Endothelial cell of umbilical vein (primary cell): Measurements from ENCODE around the gene CUTA. TPM values are rescaled to one million over a fixed set of nuclear protein-coding genes. Genes with fewer than 3 reads are reported as not detected.

Experiments used
- BruUV-seq: library from RNA; stranded (reverse); fragments of 400-500 nt; replicated peaks from 2 replicates; lab custom pipeline; 2021; lab: Mats Ljungman, UMichigan
- CTCF ChIA-PET: fragments of 300-600, 350-600 bp; sonication (Branson Sonifier 250); formaldehyde crosslinking; loops from one replicate; lab custom pipeline; 2021; ENCODE audit warnings: antibody characterized with exemption, inconsistent platforms; lab: Charles Lee
- POLR2A ChIA-PET: fragments of 300-600, 350-600 bp; sonication (Branson Sonifier 250); formaldehyde crosslinking; loops from one replicate; lab custom pipeline; 2021; ENCODE audit warnings: antibody characterized with exemption, inconsistent platforms; lab: Charles Lee
- DNase-seq: peaks from one replicate; pipeline ENCODE4 v3.0.0-alpha.2; 2011; ENCODE audit warnings: low read depth, low spot score
- FAIRE-seq: peaks from 2 replicates; lab custom pipeline; 2011; peaks lifted over from hg19 to GRCh38; lab: Jason Lieb, UNC
- H2AFZ ChIP-seq: 2 replicates; pipeline ENCODE4 v1.6.0; 2012; ENCODE audit warnings: low read depth, low read length, control low read depth, inconsistent platforms
- H3K27ac ChIP-seq: 2 replicates; pipeline ENCODE4 v1.5.1; 2011; ENCODE audit warnings: low read depth, mild to moderate bottlenecking, control low read depth, low read length, moderate library complexity; ENCODE audit not compliant: insufficient read depth
- H3K27me3 ChIP-seq, 2 experiments: 2 replicates each; pipeline versions ENCODE4 v1.6.0 to v1.6.1; 2011; ENCODE audit warnings: low read length in 2 of 2, mixed read lengths in 1 of 2; ENCODE audit not compliant: control insufficient read depth in 2 of 2, insufficient read depth in 2 of 2
- H3K36me3 ChIP-seq, 2 experiments: 2 replicates in 1 of 2; 3 replicates in 1 of 2; pipeline ENCODE4 v1.5.1; 2011; ENCODE audit warnings: low read length in 2 of 2, mild to moderate bottlenecking in 1 of 2, moderate library complexity in 1 of 2; ENCODE audit not compliant: control insufficient read depth in 2 of 2, insufficient read depth in 2 of 2; ENCODE audit errors: extremely low read depth in 1 of 2
- H3K4me1 ChIP-seq: 3 replicates; pipeline ENCODE4 v1.5.1; 2011; ENCODE audit warnings: mild to moderate bottlenecking, low read length; ENCODE audit not compliant: control insufficient read depth, insufficient read depth; ENCODE audit errors: extremely low read depth
- H3K4me2 ChIP-seq: 2 replicates; pipeline ENCODE4 v1.6.1; 2011; ENCODE audit warnings: low read length, control low read depth, mixed read lengths; ENCODE audit not compliant: insufficient read depth
- H3K4me3 ChIP-seq, 3 experiments: fragments of 200-600 bp in 1 of 3; sonication (generic), shearing (Covaris generic) in 1 of 3; replicated peaks in 1 of 3; 2 replicates each; pipeline ENCODE4 v1.5.1; 2011 to 2016; ENCODE audit warnings: control low read depth in 3 of 3, low read length in 3 of 3, mild to moderate bottlenecking in 2 of 3, inconsistent platforms in 1 of 3, low read depth in 1 of 3, moderate library complexity in 1 of 3; ENCODE audit not compliant: insufficient read depth in 1 of 3
- H3K79me2 ChIP-seq: 2 replicates; pipeline ENCODE4 v1.6.0; 2012; ENCODE audit warnings: low read length, inconsistent platforms; ENCODE audit not compliant: control insufficient read depth, insufficient read depth
- H3K9ac ChIP-seq: replicated peaks from 2 replicates; pipeline ENCODE3; 2011; ENCODE audit warnings: low read length, control low read depth; ENCODE audit not compliant: insufficient read depth; ENCODE audit errors: extremely low read depth
- H3K9me1 ChIP-seq: replicated peaks from 3 replicates; pipeline ENCODE4 v1.6.0; 2011; ENCODE audit warnings: mild to moderate bottlenecking, low read length; ENCODE audit not compliant: control insufficient read depth, insufficient read depth; ENCODE audit errors: extremely low read depth
- H3K9me3 ChIP-seq: replicated peaks from 2 replicates; pipeline ENCODE4 v1.5.1; 2012; ENCODE audit warnings: low read length, inconsistent platforms; ENCODE audit not compliant: control insufficient read depth, insufficient read depth
- H4K20me1 ChIP-seq: replicated peaks from 2 replicates; pipeline ENCODE3; 2011; ENCODE audit warnings: mild to moderate bottlenecking, low read length; ENCODE audit not compliant: control insufficient read depth, insufficient read depth; ENCODE audit errors: extremely low read depth
- EZH2 ChIP-seq: IDR thresholded peaks from 2 replicates; pipeline ENCODE4 v1.6.1; 2012; ENCODE audit warnings: borderline replicate concordance, low read depth, mild to moderate bottlenecking, moderate library complexity, low read length, inconsistent platforms; ENCODE audit not compliant: severe bottlenecking
- FOS ChIP-seq: IDR thresholded peaks from 2 replicates; pipeline ENCODE4 v1.6.1; 2011; ENCODE audit warnings: mild to moderate bottlenecking, low read length, moderate library complexity, borderline replicate concordance; ENCODE audit not compliant: insufficient read depth
- GATA2 ChIP-seq: IDR thresholded peaks from 2 replicates; pipeline ENCODE4 v1.7.0; 2011; ENCODE audit warnings: low read depth, mild to moderate bottlenecking, moderate library complexity, mixed read lengths, low read length; ENCODE audit not compliant: insufficient read length, insufficient read depth
- JUN ChIP-seq: IDR thresholded peaks from 2 replicates; pipeline ENCODE4 v1.6.1; 2011; ENCODE audit warnings: borderline replicate concordance, low read depth; ENCODE audit not compliant: insufficient read length, insufficient read depth
- MAX ChIP-seq: IDR thresholded peaks from 2 replicates; pipeline ENCODE4 v1.6.1; 2011; ENCODE audit not compliant: insufficient read depth, insufficient read length
- MYC ChIP-seq: IDR thresholded peaks from one replicate; pipeline ENCODE4 v1.6.1; 2011; ENCODE audit warnings: mild to moderate bottlenecking, low read depth, low read length
- POLR2A ChIP-seq: IDR thresholded peaks from 2 replicates; pipeline ENCODE4 v1.6.1; 2012; ENCODE audit warnings: low read depth, mild to moderate bottlenecking, control low read depth, low read length
- POLR2AphosphoS5 ChIP-seq: IDR thresholded peaks from 2 replicates; pipeline ENCODE4 v1.6.1; 2012; ENCODE audit warnings: low read depth, mild to moderate bottlenecking, control low read depth, low read length, moderate library complexity; ENCODE audit not compliant: insufficient read depth
- dilution Hi-C: fragments of 300-500 bp; cut with MboI; formaldehyde crosslinking; loops from one replicate; pipeline ENCODE4 v1.15.0; 2019; ENCODE audit warnings: low sequenced_read_pairs; ENCODE audit not compliant: extremely low pct_ligation_motif_present
- intact Hi-C: fragments of 100-400 bp; cut with micrococcal nuclease; formaldehyde crosslinking; loops from one replicate; pipeline ENCODE4 v1.10.0; 2022
- polyA plus RNA-seq, 4 experiments: library from polyadenylated mRNA; depleted of rRNA in 3 of 4; stranded (reverse) in 3 of 4; unstranded in 1 of 4; fragments of >200 nt; gene quantifications; 2 replicates each; pipeline versions ENCODE4 v1.2.1 to v1.2.3, GENCODE V29; 2011 to 2012; ENCODE audit warnings: missing spikeins in 1 of 4
- total RNA-seq: library from RNA; stranded (reverse); gene quantifications from 2 replicates; pipeline ENCODE4 v1.2.3, GENCODE V29; 2021
- TF ChIP-seq, protein P1 (sequence below), 2 donors: IDR thresholded peaks; 1 replicate in 1 of 2; 2 replicates in 1 of 2; pipeline ENCODE4 v1.5.1; 2011; ENCODE audit warnings: low read length in 2 of 2, mild to moderate bottlenecking in 2 of 2, moderate library complexity in 2 of 2, control low read depth in 1 of 2, inconsistent platforms in 1 of 2, low read depth in 1 of 2; ENCODE audit not compliant: insufficient read depth in 1 of 2; ENCODE audit errors: extremely low read depth in 1 of 2

The CUTA gene
- total and polyA plus RNA-seq, 2 donors (not counting 3 experiments of a cell fraction or from before 2014, with no cell fraction given): 133 to 202 TPM

DNA sequence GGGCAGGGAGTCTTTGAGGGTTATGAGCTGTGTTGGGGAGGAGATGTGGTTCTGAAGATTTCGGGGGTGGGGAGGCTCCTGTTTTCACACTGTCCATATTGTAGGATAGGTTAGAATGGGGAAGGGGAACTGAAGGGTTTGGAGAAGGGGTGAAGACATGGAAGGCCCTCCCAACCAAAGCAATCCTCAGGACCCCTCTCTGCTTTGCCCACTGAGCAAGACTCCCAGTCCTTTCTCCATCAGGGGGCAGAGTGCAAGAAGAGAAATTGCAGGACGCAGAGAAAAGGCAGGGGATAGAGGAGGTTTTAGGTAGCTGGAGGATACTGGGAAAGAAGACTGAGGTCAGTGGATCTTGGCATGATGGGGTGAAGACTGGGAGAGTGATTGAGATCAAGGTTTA is 5.9 kb upstream of the CUTA start:
- FAIRE-seq: no peak

More for the DNA sequence above, 5.9 kb upstream of the CUTA start:
- Histone ChIP-seq H3K27ac (no peak overlapping the region), H3K9me3 (no peaks in the 10 kb centered on the region), H3K36me3 (no peaks in the 10 kb centered on the region), H3K27me3 (peaks cover 16% of the 10 kb centered on the region in 2 experiments), H3K4me1 (peaks cover 17% of the 10 kb centered on the region), H3K9me1 (no peaks in the 10 kb centered on the region), H2AFZ (no peak overlapping the region), H3K4me3 (no peak overlapping the region), H4K20me1 (no peaks in the 10 kb centered on the region), H3K79me2 (no peaks in the 10 kb centered on the region), H3K4me2 (no peak overlapping the region), H3K9ac (no peak overlapping the region)
- ChIA-PET POLR2A (no interaction called here), CTCF (no interaction called here)
- TF ChIP-seq JUN (no peak), POLR2AphosphoS5 (no peak), FOS (no peak), EZH2 (no peak), MYC (no peak), POLR2A (no peak), GATA2 (no peak), MAX (no peak)
- TF ChIP-seq, protein P1, sequence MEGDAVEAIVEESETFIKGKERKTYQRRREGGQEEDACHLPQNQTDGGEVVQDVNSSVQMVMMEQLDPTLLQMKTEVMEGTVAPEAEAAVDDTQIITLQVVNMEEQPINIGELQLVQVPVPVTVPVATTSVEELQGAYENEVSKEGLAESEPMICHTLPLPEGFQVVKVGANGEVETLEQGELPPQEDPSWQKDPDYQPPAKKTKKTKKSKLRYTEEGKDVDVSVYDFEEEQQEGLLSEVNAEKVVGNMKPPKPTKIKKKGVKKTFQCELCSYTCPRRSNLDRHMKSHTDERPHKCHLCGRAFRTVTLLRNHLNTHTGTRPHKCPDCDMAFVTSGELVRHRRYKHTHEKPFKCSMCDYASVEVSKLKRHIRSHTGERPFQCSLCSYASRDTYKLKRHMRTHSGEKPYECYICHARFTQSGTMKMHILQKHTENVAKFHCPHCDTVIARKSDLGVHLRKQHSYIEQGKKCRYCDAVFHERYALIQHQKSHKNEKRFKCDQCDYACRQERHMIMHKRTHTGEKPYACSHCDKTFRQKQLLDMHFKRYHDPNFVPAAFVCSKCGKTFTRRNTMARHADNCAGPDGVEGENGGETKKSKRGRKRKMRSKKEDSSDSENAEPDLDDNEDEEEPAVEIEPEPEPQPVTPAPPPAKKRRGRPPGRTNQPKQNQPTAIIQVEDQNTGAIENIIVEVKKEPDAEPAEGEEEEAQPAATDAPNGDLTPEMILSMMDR (IDR thresholded peaks at IDR 0.05; ENCODE audit: extremely low read depth in 1 of 2, insufficient read depth in 1 of 2, low read depth in 1 of 2, low read length in 2 of 2): no peak
- intact Hi-C loops (no loop called here), dilution Hi-C loops (no loop called here)
- DNase-seq: no peak
- BruUV-seq: no TSS peak
